ENCODE measurements around the gene TOP3A. TPM values are rescaled to one million over a fixed set of nuclear protein-coding genes. Genes with fewer than 3 reads are reported as not detected.

The TOP3A gene
- 10 to 100 TPM; 23.0 to 26.4 (median 24.0) TPM for total RNA-seq (2021; fragmentation: NEBNext Ultra II Directional; extraction: Animal tissue kit (Norgen Biotek cat#: 25700))
- long read RNA-seq, full-length matches to known transcripts: 5 of 11 reads
- long read RNA-seq, partial matches to known transcripts: 2 of 11 reads
- long read RNA-seq, other reads (novel, unspliced or antisense): 4 of 11 reads

- Mint-ChIP-seq H3K27ac (peak within 1 kb of the TSS; percentile 96), H3K27me3 (ENCODE audit: insufficient read depth) (peaks cover under 1% of the 10 kb centered on the region), H3K9me3 (no peaks in the 10 kb centered on the region), H3K36me3 (ENCODE audit: low read depth) (peaks cover 32% of the 10 kb centered on the region), H3K4me1 (ENCODE audit: low read depth) (peaks cover 68% of the 10 kb centered on the region), H3K4me3 (peak within 1 kb of the TSS; percentile 92)
- peak; percentile 99 for DNase-seq
- 0 out of 2 replicates have a peak, but pooled peaks have one; percentile 9 for TF ChIP-seq CTCF (IDR thresholded peaks at IDR 0.05)
Measured at GRCh38 chr17:18314731-18315561, at the start of gene TOP3A, which contains the start of gene SMCR8. TSS of gene TOP3A (minus strand) at chr17:18314994. CDS start at chr17:18314778, 216 bp downstream. TSS of gene SMCR8 (plus strand) at chr17:18315293. CDS start at chr17:18315790, 497 bp downstream.

GRCh38 chr17:18364166-18364565 lies 49.4 kb upstream of the TOP3A start:
- TF ChIP-seq CTCF (IDR thresholded peaks at IDR 0.05): no peak
- no peak overlapping the region for H3K27ac Mint-ChIP-seq
- H3K4me3 Mint-ChIP-seq: no peak overlapping the region

GRCh38 chr17:18363101-18364049 lies 48.6 kb upstream of the TOP3A start, which contains the start of gene SHMT1:
TSS of gene SHMT1 (minus strand) at chr17:18363550. CDS start at chr17:18355981, 7,569 bp downstream.
- peak; percentile 81 for DNase-seq
- H3K36me3 Mint-ChIP-seq (ENCODE audit: low read depth): no peaks in the 10 kb centered on the region
- TF ChIP-seq CTCF (IDR thresholded peaks at IDR 0.05): no peak
- H3K4me1 Mint-ChIP-seq (ENCODE audit: low read depth): peaks cover 15% of the 10 kb centered on the region
- no peaks in the 10 kb centered on the region for H3K9me3 Mint-ChIP-seq
- no peaks in the 10 kb centered on the region for H3K27me3 Mint-ChIP-seq (ENCODE audit: insufficient read depth)
- H3K4me3 Mint-ChIP-seq: peak within 1 kb of the TSS; percentile 88
- H3K27ac Mint-ChIP-seq: peak within 1 kb of the TSS; percentile 68; the same call in 1 of the 2 replicates

More at GRCh38 chr17:18364166-18364565, 49.4 kb upstream of the TOP3A start:
- Mint-ChIP-seq H3K36me3 (ENCODE audit: low read depth) (no peaks in the 10 kb centered on the region), H3K9me3 (no peaks in the 10 kb centered on the region), H3K27me3 (ENCODE audit: insufficient read depth) (0 out of 2 replicates have a peak, but pooled peaks cover 5% of the 10 kb centered on the region), H3K4me1 (ENCODE audit: low read depth) (peaks cover 15% of the 10 kb centered on the region)
- no peak for DNase-seq

- no peaks in the 10 kb centered on the region for H3K27me3 Mint-ChIP-seq (ENCODE audit: insufficient read depth)
- no peak for TF ChIP-seq CTCF (IDR thresholded peaks at IDR 0.05)
- H3K4me3 Mint-ChIP-seq: peak overlapping the region; percentile 88
- no peak for DNase-seq
- 0 out of 2 replicates have a peak overlapping the region, but pooled peaks have one; percentile 26 for H3K27ac Mint-ChIP-seq
- H3K9me3 Mint-ChIP-seq: no peaks in the 10 kb centered on the region
- no peaks in the 10 kb centered on the region for H3K36me3 Mint-ChIP-seq (ENCODE audit: low read depth)
- peaks cover 15% of the 10 kb centered on the region for H3K4me1 Mint-ChIP-seq (ENCODE audit: low read depth)
Measured at GRCh38 chr17:18362698-18363100, 47.9 kb upstream of the TOP3A start.

All from HFFc6 (cell line).